Kidney (tissue), 14 donors: ENCODE data around the gene RAI1. TPM values are rescaled to one million over a fixed set of nuclear protein-coding genes. Genes with fewer than 3 reads are reported as not detected.

Source experiments
- DNase-seq, 5 donors: peaks; one replicate each; pipeline ENCODE4 v3.0.0-alpha.2; 2013 to 2020
- FAIRE-seq: peaks from 2 replicates; lab custom pipeline; 2012; peaks lifted over from hg19 to GRCh38; lab: Jason Lieb, UNC
- H3K27ac ChIP-seq, 2 donors: one replicate each; pipeline ENCODE4 v1.7.0; 2013; ENCODE audit warnings: low read depth in 2 of 2, low read length in 2 of 2, inconsistent platforms in 1 of 2
- H3K27me3 ChIP-seq: one replicate; pipeline ENCODE4 v1.7.1; 2013; ENCODE audit warnings: low read length, inconsistent platforms; ENCODE audit not compliant: control insufficient read depth, insufficient read depth
- H3K36me3 ChIP-seq, 3 donors: one replicate each; pipeline versions ENCODE4 v1.7.0 to v1.7.1; 2013; ENCODE audit warnings: low read length in 3 of 3, control low read depth in 1 of 3, inconsistent platforms in 1 of 3; ENCODE audit not compliant: insufficient read depth in 3 of 3, control insufficient read depth in 2 of 3
- H3K4me1 ChIP-seq, 3 donors: one replicate each; pipeline versions ENCODE4 v1.7.0 to v1.7.1; 2013; ENCODE audit warnings: low read length in 3 of 3, inconsistent platforms in 1 of 3, low read depth in 1 of 3; ENCODE audit not compliant: control insufficient read depth in 2 of 3, insufficient read depth in 2 of 3
- H3K4me3 ChIP-seq, 3 donors: one replicate each; pipeline versions ENCODE4 v1.7.0 to v1.8.1; 2013; ENCODE audit warnings: low read length in 3 of 3, control low read depth in 1 of 3, inconsistent platforms in 1 of 3
- H3K9ac ChIP-seq, 3 donors: one replicate each; pipeline versions ENCODE4 v1.7.0 to v1.7.1; 2013; ENCODE audit warnings: low read length in 3 of 3, control low read depth in 1 of 3, inconsistent platforms in 1 of 3
- H3K9me3 ChIP-seq, 3 donors: one replicate each; pipeline versions ENCODE4 v1.7.0 to v1.7.1; 2013; ENCODE audit warnings: low read length in 3 of 3, control low read depth in 1 of 3, inconsistent platforms in 1 of 3; ENCODE audit not compliant: control insufficient read depth in 2 of 3, insufficient read depth in 1 of 3
- CTCF ChIP-seq: IDR thresholded peaks from 3 replicates; pipeline ENCODE4 v1.5.1; 2012; ENCODE audit warnings: mild to moderate bottlenecking, moderate library complexity, borderline replicate concordance; ENCODE audit not compliant: insufficient read depth; ENCODE audit errors: extremely low read depth
- intact Hi-C: fragments of 100-400 bp; cut with DNase I; formaldehyde crosslinking; loops from one replicate; pipeline ENCODE4 v1.11.1; 2022
- polyA plus RNA-seq: library from polyadenylated mRNA; stranded (reverse); fragments of 350-450 nt; fragmentation: Illumina TruSeq; extraction: RNeasy Lipid Tissue Mini Kit (QIAGEN cat#74804); gene quantifications from one replicate; pipeline ENCODE4 v1.2.3, GENCODE V29; 2014; ENCODE audit warnings: low read depth, low replicate concordance; ENCODE audit not compliant: insufficient read depth
- total RNA-seq: library from RNA; stranded (reverse); fragmentation: NEBNext Ultra II Directional; extraction: Animal tissue kit (Norgen Biotek cat#: 25700); gene quantifications from one replicate; pipeline ENCODE4 v1.2.1, GENCODE V29; 2021
- donor health status: control.
- donor health status: control.
- donor health status: control.
- donor health status: control.
- donor health status: control.
- donor health status: DM: yes; HTN: yes; CAD: no.
- donor health status: Normal renal cell carcinoma (clear cell type).

The RAI1 gene
- total and polyA plus RNA-seq, 2 donors from 2014 or later: 6.7 to 50.5 TPM

GRCh38 chr17:17716837-17717523 lies 35.7 kb downstream of the RAI1 start:
- H3K27ac ChIP-seq: no peak overlapping the region

GRCh38 chr17:17718251-17718650 lies 37.0 kb downstream of the RAI1 start:
- no peak for FAIRE-seq
- no peak for TF ChIP-seq CTCF
- no peak overlapping the region for H3K27ac ChIP-seq

More at GRCh38 chr17:17716837-17717523, 35.7 kb downstream of the RAI1 start:
- Histone ChIP-seq H3K27me3 (no peaks in the 10 kb centered on the region), H3K4me3 (no peak overlapping the region), H3K36me3 (no peaks in the 10 kb centered on the region), H3K9me3 (no peaks in the 10 kb centered on the region), H3K4me1 (peaks cover 0 to 29% (median 9%) of the 10 kb centered on the region in 3 donors), H3K9ac (no peak overlapping the region)
- no peak for TF ChIP-seq CTCF
- intact Hi-C loops: no loop called here
- DNase-seq (no peak), FAIRE-seq (no peak)

GRCh38 chr17:17719199-17719940 lies 38.1 kb downstream of the RAI1 start:
- FAIRE-seq (no peak), DNase-seq (no peak)
- H3K9ac ChIP-seq: no peak overlapping the region
- no peaks in the 10 kb centered on the region for H3K27me3 ChIP-seq
- H3K9me3 ChIP-seq: no peaks in the 10 kb centered on the region
- H3K36me3 ChIP-seq: no peaks in the 10 kb centered on the region
- TF ChIP-seq CTCF: no peak
- no peak overlapping the region for H3K27ac ChIP-seq
- intact Hi-C loops: no loop called here
- peaks cover 0 to 17% (median 1%) of the 10 kb centered on the region in 3 donors for H3K4me1 ChIP-seq
- no peak overlapping the region for H3K4me3 ChIP-seq

More at GRCh38 chr17:17718251-17718650, 37.0 kb downstream of the RAI1 start:
- Histone ChIP-seq H3K9me3 (no peaks in the 10 kb centered on the region), H3K9ac (no peak overlapping the region), H3K36me3 (no peaks in the 10 kb centered on the region), H3K27me3 (no peaks in the 10 kb centered on the region), H3K4me3 (no peak overlapping the region), H3K4me1 (peaks cover 0 to 24% (median 9%) of the 10 kb centered on the region in 3 donors)
- no peak for DNase-seq
- intact Hi-C loops: no loop called here
